K562 treated with DMSO at 1 percent for 12 hours (cell line): ENCODE data around the gene EDN2. TPM values are rescaled to one million over a fixed set of nuclear protein-coding genes. Genes with fewer than 3 reads are reported as not detected.

Source experiments
- total RNA-seq: library from RNA; unstranded; fragments of 300-600 nt; gene quantifications from 2 replicates; pipeline ENCODE4 v1.2.3, GENCODE V29; 2022; ENCODE audit not compliant: insufficient read depth

Gene EDN2
- not detected in 2 replicates for total RNA-seq

GRCh38 chr1:41484402-41485241, at the start of gene EDN2:
Gene EDN2, minus strand, starts transcription at chr1:41484683. Its CDS starts 82 bp downstream, at chr1:41484601.

Other genes with a start within 250 kb of the EDN2 start
- gene SCMH1, start 242.4 kb downstream of the EDN2 start, total RNA-seq = 21.0 and 50.0 TPM in 2 replicates
- gene FOXO6, start 123.2 kb downstream of the EDN2 start, total RNA-seq = 3.5 and 4.8 TPM in 2 replicates